MCF 10A (cell line): ENCODE data around the gene MRPL20. TPM values are rescaled to one million over a fixed set of nuclear protein-coding genes. Genes with fewer than 3 reads are reported as not detected.

ENCODE experiments used
- BruUV-seq: library from RNA; stranded (reverse); fragments of 400-500 nt; replicated peaks from 2 replicates; lab custom pipeline; 2021; lab: Mats Ljungman, UMichigan
- CTCF ChIA-PET: fragments of 300-600 bp; sonication (Branson Sonifier 250); formaldehyde crosslinking; extraction: SDS; loops from one replicate; lab custom pipeline; 2021; ENCODE audit warnings: antibody characterized with exemption, inconsistent platforms; lab: Yijun Ruan, JAX
- POLR2A ChIA-PET: fragments of 300-600, 350-650 bp; sonication (Branson Sonifier 250); formaldehyde crosslinking; extraction: SDS; loops from one replicate; lab custom pipeline; 2020; ENCODE audit warnings: antibody characterized with exemption, inconsistent platforms; lab: Yijun Ruan, JAX
- DNase-seq: peaks from one replicate; pipeline ENCODE4 v3.0.0-alpha.2; 2018; ENCODE audit not compliant: unreplicated experiment
- H3K27ac Mint-ChIP-seq: one replicate; pipeline ENCODE4 v1.8.0; 2022; ENCODE audit warnings: mild to moderate bottlenecking, low read depth, mixed read lengths; ENCODE audit not compliant: unreplicated experiment
- H3K27me3 Mint-ChIP-seq: one replicate; pipeline ENCODE4 v1.8.0; 2022; ENCODE audit warnings: mixed read lengths; ENCODE audit not compliant: insufficient read depth, unreplicated experiment
- H3K36me3 Mint-ChIP-seq: one replicate; pipeline ENCODE4 v1.8.0; 2022; ENCODE audit warnings: mild to moderate bottlenecking, moderate library complexity, mixed read lengths; ENCODE audit not compliant: insufficient read depth, unreplicated experiment
- H3K4me1 Mint-ChIP-seq: one replicate; pipeline ENCODE4 v1.8.0; 2022; ENCODE audit warnings: mixed read lengths; ENCODE audit not compliant: insufficient read depth, unreplicated experiment
- H3K4me3 Mint-ChIP-seq: one replicate; pipeline ENCODE4 v1.8.0; 2022; ENCODE audit warnings: mild to moderate bottlenecking, moderate library complexity, mixed read lengths; ENCODE audit not compliant: unreplicated experiment
- H3K9me3 Mint-ChIP-seq: one replicate; pipeline ENCODE4 v1.8.0; 2022; ENCODE audit warnings: mixed read lengths; ENCODE audit not compliant: unreplicated experiment
- CTCF ChIP-seq: fragments of 200-600 bp; IDR thresholded peaks from one replicate; pipeline ENCODE4 v1.8.0; 2022; ENCODE audit warnings: antibody characterized with exemption, mild to moderate bottlenecking; ENCODE audit not compliant: unreplicated experiment
- intact Hi-C: fragments of 100-400 bp; cut with micrococcal nuclease; formaldehyde crosslinking; loops from 2 replicates; pipeline ENCODE4 v1.14.1; 2022
- total RNA-seq: library from RNA; stranded (reverse); gene quantifications from 2 replicates; pipeline ENCODE4 v1.2.3, GENCODE V29; 2022

MRPL20 gene
- total RNA-seq, 1 experiment from 2014 or later, result 137 TPM

- Mint-ChIP-seq H3K36me3 (no peaks in the 10 kb centered on the region), H3K27me3 (no peaks in the 10 kb centered on the region), H3K4me1 (no peaks in the 10 kb centered on the region), H3K9me3 (no peaks in the 10 kb centered on the region), H3K4me3 (no peak overlapping the region), H3K27ac (no peak overlapping the region)
- ChIA-PET POLR2A (no interaction called here), CTCF (interaction anchor here (1.0 to 1.1 kb wide), 2 partner anchors 9 to 52 kb away, joined by 3 to 5 read pairs; no protein-coding TSS in a partner anchor)
- DNase-seq, result no peak
- no peak for TF ChIP-seq CTCF
- intact Hi-C loops, result no loop called here
- BruUV-seq, result no TSS peak
Observed at GRCh38 chr1:1439546-1440261, 32.6 kb upstream of the MRPL20 start.

GRCh38 chr1:1438531-1439381 lies 31.7 kb upstream of the MRPL20 start:
- TF ChIP-seq CTCF, result no peak
- no peaks in the 10 kb centered on the region for H3K27me3 Mint-ChIP-seq
- CTCF ChIA-PET, result interaction anchor here (0.6 kb wide), 1 partner anchor 213 kb away, joined by 3 read pairs; no protein-coding TSS in a partner anchor
- POLR2A ChIA-PET, result interaction anchor here (0.6 to 2.3 kb wide), 2 partner anchors 31 to 474 kb away, joined by 3 to 5 read pairs; partner anchors contain the start of gene MRPL20
- intact Hi-C loops, result no loop called here
- no peak overlapping the region for H3K27ac Mint-ChIP-seq
- no peaks in the 10 kb centered on the region for H3K9me3 Mint-ChIP-seq
- H3K36me3 Mint-ChIP-seq, result no peaks in the 10 kb centered on the region
- no peak for DNase-seq
- H3K4me3 Mint-ChIP-seq, result no peak overlapping the region
- no TSS peak for BruUV-seq
- no peaks in the 10 kb centered on the region for H3K4me1 Mint-ChIP-seq

GRCh38 chr1:1437904-1438376 lies 30.8 kb upstream of the MRPL20 start:
- TF ChIP-seq CTCF, result no peak
- CTCF ChIA-PET, result interaction anchor here (0.6 kb wide), 1 partner anchor 212 kb away, joined by 3 read pairs; no protein-coding TSS in a partner anchor
- intact Hi-C loops, result no loop called here
- H3K36me3 Mint-ChIP-seq, result no peaks in the 10 kb centered on the region
- DNase-seq, result no peak
- no peak overlapping the region for H3K27ac Mint-ChIP-seq
- H3K4me1 Mint-ChIP-seq, result no peaks in the 10 kb centered on the region
- no peaks in the 10 kb centered on the region for H3K27me3 Mint-ChIP-seq
- no TSS peak for BruUV-seq
- H3K4me3 Mint-ChIP-seq, result no peak overlapping the region
- POLR2A ChIA-PET, result interaction anchor here (0.6 to 2.3 kb wide), 2 partner anchors 30 to 475 kb away, joined by 3 to 5 read pairs; partner anchors contain the start of gene MRPL20
- no peaks in the 10 kb centered on the region for H3K9me3 Mint-ChIP-seq
